CD1c-positive myeloid dendritic cell (primary cell): ENCODE measurements around the gene SPINDOC.
"Not testable (repeated sequence)": the region's sequence is repeated elsewhere in the genome, so short reads cannot be mapped to it uniquely, and the experiment has no call there.

Source experiments
- DNase-seq: peaks from one replicate; pipeline ENCODE4 v3.0.0-alpha.2; 2016; ENCODE audit errors: extremely low spot score

Gene SPINDOC

DNA sequence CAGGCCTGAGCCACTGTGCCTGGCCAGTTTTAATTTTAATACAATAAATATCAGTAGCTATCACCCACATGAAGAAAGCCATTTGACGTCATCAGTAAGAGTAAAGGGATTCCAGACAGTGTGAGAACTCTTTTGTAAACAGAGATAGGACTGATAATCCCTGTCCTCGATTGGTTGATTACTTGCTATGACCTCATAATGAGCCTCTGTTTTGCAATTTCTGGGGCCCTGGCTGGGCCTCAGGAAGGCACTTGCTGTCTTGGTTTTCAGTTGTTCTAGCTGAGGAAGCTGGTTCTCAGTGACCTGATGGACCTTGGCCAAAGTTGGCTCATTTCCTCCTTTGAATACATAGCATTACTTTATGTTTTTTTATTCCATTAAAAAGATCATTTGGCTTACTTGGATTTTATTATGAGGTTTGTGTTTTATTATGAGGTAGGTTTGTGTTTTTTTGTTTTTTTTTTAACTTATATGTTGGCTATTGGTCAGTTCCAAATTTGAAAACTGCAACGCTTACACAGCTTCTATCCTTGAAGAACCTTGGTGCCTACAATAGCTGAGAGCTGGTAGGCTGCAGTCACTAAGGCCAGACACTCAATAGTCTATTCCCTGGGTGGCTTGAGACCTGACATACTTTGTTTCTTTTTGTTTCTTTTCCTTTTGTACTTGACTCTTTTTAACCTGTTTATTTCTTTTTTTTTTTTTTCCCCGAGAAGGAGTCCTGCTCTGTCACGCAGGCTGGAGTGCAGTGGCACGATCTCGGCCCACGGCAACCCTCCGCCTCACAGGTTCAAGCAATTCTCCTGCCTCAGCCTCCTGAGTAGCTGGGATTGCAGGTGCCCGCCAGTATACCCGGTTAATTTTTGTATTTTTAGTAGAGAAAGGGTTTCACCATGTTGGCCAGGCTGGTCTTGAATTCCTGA, 45.6 kb downstream of the SPINDOC start:
- DNase-seq = peak; percentile 71

DNA sequence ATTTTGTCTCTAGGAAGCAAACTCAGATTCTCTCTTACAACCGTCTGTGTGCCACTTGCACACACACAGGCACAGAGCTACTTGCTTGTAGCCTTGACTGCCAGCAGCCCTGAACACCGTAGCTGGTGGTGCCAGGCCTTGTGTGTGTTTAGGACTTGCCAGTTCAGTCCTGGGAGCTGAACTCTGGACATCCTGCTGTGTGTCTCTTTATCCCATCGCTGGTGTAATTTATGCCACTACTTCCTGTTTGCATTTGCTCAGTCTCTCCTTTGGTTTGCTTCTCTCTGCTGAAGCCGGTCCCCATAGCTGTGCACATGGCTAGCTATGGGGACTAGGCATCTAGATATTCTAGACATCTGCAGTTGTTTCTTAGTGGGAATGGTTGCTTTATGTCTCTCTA, 49.7 kb downstream of the SPINDOC start:
- peak; percentile 14 for DNase-seq

DNA sequence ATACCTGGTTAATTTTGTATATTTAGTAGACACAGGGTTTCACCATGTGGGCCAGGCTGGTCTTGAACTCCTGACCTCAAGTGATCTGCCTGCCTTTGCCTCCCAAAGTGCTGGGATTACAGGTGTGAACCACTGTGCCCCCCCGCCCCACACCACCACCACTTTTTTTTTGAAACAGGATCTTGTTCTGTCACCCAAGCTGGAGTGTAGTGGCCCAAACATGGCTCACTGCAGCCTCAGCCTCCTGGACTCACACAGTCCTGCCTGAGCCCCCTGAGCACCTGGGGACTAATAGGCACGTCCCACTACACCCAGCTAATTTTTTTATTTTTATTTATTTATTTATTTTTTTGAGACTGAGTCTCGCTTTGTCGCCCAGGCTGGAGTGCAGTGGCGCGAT, 50.4 kb downstream of the SPINDOC start:
- DNase-seq = not testable (repeated sequence)

DNA sequence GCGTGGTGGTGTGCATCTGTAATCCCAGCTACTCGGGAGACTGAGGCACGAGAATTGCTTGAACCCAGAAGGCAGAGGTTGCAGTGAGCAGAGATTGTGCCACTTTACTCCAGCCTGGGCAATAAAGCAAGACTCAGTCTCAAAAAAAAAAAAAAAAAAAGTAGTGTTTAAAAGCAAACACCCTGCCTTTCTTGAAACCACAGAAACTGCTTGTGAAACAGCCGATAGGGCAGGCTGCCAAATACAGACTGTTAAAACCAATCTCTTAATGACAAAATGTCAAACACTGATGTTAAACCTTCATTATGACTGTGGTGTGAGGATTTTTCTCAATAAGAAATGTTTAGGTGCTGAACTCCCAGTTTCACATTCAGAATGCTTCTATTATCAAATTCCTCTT, 53.0 kb downstream of the SPINDOC start:
- DNase-seq = peak; percentile 72

DNA sequence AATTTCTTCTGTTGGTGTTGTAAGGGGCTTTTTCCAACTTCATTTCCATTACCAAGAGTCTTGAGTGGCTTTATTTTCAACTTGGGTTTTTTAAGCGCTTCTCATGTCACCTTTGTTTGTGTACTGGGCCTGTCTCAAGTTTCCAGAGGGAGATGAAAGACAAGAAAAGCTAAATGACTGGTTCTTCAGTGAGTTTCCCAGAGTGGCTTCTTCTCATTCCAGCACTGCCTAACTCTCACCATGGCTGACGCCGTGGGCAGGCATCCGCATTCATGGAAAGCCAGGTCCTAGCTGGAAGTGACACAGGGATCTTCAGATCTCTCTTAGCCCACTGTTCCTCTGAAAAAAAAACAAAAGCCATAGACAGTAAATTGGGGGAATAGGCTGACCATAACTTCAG, 54.3 kb downstream of the SPINDOC start:
- DNase-seq = no peak

DNA sequence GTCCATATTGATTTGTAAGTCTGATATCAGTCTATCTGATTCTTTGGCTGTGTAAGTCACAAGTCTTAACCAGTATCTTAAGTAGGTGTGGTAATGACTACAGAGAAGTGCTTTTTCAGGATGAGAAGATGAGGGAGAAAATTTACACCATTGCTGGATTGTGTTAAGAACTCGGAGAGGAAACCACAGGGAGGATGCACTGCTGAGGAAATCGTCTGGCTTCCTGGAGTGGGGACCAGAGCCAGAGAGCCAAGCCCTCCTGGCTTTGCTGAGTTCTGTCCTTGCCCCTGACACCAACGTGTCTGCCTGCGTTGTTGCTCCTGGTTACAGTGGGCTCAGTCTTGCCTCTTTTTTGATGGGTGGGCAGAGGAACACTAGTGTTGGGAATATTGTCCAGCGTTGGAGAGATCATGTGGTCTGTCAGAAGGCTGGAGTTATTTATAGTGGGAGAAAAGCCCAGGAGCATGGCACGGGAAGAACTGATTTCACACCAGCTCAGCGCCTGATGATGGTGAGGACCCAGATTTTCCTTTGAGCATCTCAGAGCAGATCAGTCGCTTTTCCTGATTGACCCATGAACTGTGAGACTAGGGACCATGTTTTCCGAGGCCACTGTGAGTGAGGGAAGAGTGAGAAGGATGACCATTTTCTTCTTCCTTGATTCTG, 55.3 kb downstream of the SPINDOC start:
- no peak for DNase-seq

DNA sequence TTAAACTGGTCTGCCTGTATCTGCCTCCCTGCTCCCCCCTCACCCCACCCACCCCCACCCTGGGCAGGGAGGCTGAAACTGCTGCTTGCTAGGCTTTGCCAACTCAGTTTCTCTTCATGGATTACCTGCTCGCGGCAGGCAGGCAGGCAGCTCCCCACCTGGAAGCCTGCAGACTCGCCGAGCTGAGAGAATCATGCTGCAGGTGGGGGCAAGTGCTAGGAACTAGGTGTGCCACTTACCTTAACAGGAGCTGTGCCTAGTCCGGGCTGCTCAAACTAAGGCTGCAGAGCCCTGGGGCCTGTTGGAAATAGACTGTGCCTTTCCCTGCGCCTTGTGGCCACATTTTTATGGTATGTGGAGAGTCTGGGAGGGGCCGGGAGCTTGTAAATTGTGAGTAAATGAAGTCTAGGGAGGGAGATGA, 55.9 kb downstream of the SPINDOC start:
- DNase-seq = no peak

DNA sequence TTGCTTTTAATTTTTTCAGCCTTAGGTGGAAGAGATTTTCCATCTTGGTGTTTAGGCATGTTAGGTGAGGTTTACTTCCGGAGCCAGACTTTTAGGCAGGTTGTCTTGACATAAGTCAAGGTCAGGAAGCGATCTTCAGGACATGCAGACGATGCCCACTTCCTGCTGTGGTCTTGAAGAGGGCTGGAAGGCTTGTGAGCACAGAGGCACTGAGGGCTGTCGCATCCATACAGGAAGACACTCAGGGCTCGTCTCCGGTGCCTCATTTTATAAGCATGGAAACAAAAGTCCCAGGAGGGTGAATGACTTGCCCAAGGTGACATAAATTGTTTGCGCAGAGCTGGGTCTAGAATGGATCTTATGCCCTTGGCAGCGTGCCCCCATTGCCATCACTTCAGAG, 56.4 kb downstream of the SPINDOC start:
- DNase-seq = no peak

DNA sequence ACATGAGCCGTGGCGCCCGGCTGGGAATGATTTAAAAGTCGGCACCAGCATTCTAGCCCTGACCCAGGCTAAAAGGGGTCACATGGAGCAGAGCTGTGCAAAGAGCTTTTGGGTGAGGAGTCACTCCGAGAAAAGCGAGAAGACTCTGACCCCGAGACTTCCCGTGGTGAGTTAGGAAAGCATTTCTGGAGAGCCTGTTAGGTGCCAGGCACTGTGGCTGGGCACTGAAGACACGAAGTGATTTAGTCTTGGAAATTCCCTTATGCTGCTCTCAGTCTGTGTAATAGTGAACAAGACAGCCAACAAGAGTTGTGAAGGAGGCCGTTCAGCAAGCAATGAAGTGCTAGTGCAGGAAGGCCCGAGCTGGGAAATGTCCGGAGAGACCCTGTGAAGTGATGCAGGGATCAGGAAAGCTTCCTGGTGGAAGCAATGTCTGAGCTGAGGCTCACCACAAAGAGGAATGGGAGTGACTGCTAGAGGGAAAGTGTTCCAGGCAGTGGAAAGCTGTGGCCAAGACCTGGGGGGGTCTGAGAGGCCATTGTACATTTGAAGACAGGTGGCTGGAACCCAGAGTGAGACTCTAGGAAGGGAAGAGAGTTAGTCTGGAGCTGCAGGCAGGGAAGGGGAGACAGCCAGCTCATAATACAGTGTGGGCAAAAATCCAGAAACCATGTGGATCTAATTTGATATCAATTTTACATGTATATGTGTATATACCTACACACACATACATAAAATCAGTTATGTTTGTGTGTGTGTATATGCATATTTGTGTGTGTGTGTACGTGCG, 57.3 kb downstream of the SPINDOC start:
- peak; percentile 48 for DNase-seq

DNA sequence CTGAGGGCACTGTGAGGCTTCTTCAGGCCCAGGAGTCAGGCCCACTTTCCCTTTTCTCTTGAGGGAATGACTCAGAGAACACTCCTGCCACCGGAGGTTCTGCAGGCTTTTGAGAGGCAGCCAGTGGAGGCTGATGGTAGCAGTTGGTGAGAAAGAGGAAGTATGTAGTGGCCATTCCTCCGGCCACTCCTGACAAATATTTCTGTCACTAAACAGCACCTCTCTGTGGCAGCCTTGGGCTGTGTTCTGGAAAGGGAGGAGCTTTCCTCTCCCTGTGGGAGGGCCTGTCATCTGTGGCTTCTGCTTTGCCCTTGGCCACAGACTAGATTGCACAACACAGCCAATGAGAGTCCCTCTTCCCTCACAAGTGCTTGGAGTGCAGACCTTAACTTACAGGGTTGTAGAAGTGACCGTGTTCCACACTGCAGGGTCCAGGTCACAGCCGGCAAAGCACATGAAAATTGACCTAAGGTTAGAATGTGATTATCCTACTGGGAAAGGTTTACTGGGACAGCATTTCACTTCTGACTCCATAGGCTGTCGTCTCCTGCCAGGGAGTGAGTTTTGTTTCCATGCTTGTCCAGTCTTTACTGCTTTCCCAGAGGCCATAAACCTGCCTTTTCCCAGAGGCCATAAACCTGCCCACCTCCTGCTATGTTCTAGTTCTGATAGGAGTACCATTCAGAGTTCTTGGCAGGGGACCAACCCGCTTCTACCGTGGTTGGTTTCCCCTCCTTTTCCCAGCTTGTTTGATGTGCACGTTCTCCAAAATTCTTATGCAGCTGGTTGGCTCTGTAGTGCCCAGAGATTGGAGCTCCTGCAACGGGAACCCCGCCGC, 58.9 kb downstream of the SPINDOC start:
- peak; percentile 96 for DNase-seq

DNA sequence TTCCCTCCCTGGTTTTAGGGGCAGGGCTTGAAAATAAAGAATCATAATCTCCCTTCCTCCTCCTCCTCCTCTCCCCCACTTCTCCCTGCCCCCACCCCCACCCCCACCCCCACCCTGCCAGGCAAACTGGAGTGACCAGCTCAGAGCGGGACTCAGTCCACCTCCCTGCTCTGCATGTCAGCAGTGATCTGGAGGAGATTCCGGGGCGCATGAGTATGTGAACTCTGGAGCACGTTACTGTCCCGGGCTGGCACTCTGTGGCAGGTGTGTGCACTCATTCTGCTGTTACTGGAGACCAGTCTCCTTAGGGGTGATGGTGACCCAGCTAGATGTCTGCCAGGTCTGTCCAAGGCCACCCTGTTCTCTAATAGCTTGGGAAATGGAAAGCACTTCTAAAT, 59.5 kb downstream of the SPINDOC start:
- no peak for DNase-seq

DNA sequence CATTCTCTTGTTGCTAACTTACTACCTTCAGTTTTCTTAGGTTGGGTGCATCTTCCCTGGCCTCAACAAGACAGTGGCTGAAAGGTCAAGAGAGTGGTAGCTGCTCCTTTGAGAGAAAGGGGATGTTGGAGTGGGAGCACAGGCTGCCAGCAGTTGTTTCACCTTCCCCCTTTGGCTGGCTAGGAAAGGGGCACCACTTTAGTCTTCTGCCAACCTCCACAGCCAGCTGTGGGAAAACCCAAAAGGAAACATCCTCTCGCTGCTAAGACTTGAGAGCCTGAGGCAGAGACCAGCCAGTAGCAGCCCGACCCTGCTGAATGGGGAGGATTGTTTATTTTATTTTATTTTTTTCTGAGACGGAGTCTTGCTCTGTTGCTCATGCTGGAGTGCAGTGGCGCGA, 60.1 kb downstream of the SPINDOC start:
- DNase-seq = peak; percentile 61

DNA sequence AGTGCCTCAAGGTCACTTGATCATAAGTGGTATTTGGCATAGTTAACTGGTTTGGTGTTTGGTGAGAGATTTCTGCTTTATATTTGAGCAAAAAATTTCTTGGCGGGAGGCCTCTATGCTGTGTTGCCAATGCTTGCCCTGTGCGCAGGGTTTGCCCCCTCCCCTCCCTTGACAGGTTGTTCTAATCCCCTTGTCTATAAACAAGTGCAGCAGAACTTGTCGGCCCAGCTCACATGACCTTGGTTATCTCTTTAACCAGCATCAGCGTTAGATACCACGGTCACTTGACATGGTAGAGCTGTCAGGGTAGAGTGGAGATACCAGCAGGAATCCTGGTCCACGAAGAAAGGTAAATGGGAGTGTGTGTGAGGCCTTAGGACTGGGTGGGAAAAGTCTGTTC, 61.3 kb downstream of the SPINDOC start:
- DNase-seq = no peak

DNA sequence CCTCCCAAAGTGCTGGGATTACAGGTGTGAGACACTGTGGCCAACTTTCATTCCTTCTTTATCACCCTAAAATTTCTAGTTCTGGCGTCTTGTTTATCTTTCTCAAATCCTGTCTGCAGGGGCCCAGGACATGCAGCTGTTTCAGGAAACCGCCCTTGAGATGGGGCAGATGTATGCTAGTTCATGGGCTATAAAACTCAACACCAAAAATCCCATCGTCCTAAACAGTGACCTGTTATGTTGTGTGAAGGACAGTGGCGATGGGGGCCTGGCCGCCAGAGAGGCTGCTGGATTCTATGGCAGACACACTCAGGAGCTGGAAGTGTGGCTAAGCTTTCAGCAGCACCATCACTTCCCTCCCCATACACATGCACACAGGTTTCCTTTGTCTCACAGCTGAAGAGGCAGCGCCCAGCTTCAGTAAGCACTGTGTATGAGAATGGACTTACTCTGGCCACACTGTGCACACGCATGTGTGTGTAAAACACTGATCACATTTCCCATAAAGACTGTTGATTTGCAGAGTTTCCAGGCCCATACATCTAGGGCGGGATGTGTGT, 62.3 kb downstream of the SPINDOC start:
- DNase-seq = no peak

DNA sequence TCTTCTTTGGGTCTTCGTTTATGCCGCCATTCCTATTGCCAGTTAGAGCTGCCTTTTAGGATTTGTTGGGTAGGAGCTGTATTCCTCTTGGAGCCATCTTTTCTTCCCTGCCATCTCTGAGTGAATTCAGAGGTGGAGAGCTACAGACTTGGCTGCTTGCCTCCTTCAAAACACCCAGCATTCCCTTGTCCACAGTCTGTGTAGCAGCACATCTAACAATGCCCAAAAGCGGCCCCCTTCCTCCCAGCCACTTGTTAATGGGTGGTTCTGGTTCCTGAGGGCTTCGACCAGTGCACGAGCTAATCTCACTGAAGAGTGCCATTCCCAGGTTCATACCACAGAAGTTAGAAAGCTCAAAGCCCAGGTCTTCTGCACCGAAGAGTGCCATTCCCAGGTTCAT, 63.4 kb downstream of the SPINDOC start:
- DNase-seq = no peak
